Adrenal gland (tissue), 12 donors: ENCODE results near the gene C21orf58. TPM values are rescaled to one million over a fixed set of nuclear protein-coding genes. Genes with fewer than 3 reads are reported as not detected.

ENCODE experiments used
- DNase-seq, 7 donors: peaks; one replicate each; pipeline ENCODE4 v3.0.0-alpha.2; 2019 to 2020
- H3K27ac ChIP-seq, 5 donors: fragments of 200-600 bp; sonication (generic) in 4 of 5; 1 replicate in 3 of 5; 2 replicates in 2 of 5; pipeline versions ENCODE4 v1.5.1 to v1.8.0; 2016 to 2020; ENCODE audit warnings: mild to moderate bottlenecking in 1 of 5
- H3K27me3 ChIP-seq: fragments of 200-600 bp; 2 replicates; pipeline ENCODE4 v1.8.0; 2021
- H3K36me3 ChIP-seq, 2 donors: fragments of 200-600 bp; replicated peaks in 1 of 2; 1 replicate in 1 of 2; 2 replicates in 1 of 2; pipeline versions ENCODE4 v1.5.1 to v1.8.0; 2018 to 2022
- H3K4me1 ChIP-seq, 2 donors: fragments of 200-600 bp; replicated peaks in 1 of 2; 1 replicate in 1 of 2; 2 replicates in 1 of 2; pipeline versions ENCODE4 v1.5.1 to v1.8.0; 2018 to 2021
- H3K4me3 ChIP-seq, 4 donors: fragments of 200-600 bp; sonication (generic) in 3 of 4; one replicate each; pipeline ENCODE4 v1.5.1; 2016 to 2018
- H3K9me3 ChIP-seq, 3 donors: fragments of 200-600 bp; sonication (generic) in 1 of 3; replicated peaks in 1 of 3; 1 replicate in 2 of 3; 2 replicates in 1 of 3; pipeline versions ENCODE4 v1.5.1 to v1.8.0; 2016 to 2021
- CTCF ChIP-seq, 6 experiments: fragments of 450-650 bp in 4 of 6; fragments of 200-600 bp in 2 of 6; sonication (generic) in 1 of 6; IDR thresholded peaks; 1 replicate in 5 of 6; 2 replicates in 1 of 6; pipeline versions ENCODE4 v1.5.1 to v1.8.0; 2016 to 2021; ENCODE audit warnings: antibody characterized with exemption in 6 of 6, mild to moderate bottlenecking in 2 of 6, moderate library complexity in 1 of 6
- POLR2A ChIP-seq, 2 donors: fragments of 450-650 bp; IDR thresholded peaks; one replicate each; pipeline ENCODE4 v1.6.1; 2017; ENCODE audit warnings: antibody characterized with exemption in 2 of 2, mild to moderate bottlenecking in 2 of 2, moderate library complexity in 1 of 2
- WGBS, 4 donors: extraction: QIAGEN DNeasy Blood & Tissue Kit in 2 of 4; methylation state at CpG; one replicate each; pipeline versions ENCODE4 v1.1.5 to v1.1.7; 2013 to 2017; 5-methylcytosine and 5-hydroxymethylcytosine counted together
- intact Hi-C, 2 donors: fragments of 100-400 bp; cut with DNase I; formaldehyde crosslinking; loops; one replicate each; pipeline versions ENCODE4 v1.14.1 to v1.15.0; 2022 to 2023
- polyA plus RNA-seq, 3 donors: library from polyadenylated mRNA; stranded (reverse); fragments of 200-250 nt in 2 of 3; fragments of 350-450 nt in 1 of 3; fragmentation: Illumina TruSeq in 1 of 3; extraction: RNeasy Lipid Tissue Mini Kit (QIAGEN cat#74804) in 1 of 3; gene quantifications; one replicate each; pipeline ENCODE4 v1.2.3, GENCODE V29; 2013 to 2014
- total RNA-seq, 9 donors: library from RNA; depleted of rRNA in 4 of 9; stranded (reverse); fragments of >200 nt in 4 of 9; fragments of 120-200 nt in 1 of 9; fragmentation: NEBNext Ultra II Directional in 1 of 9; extraction: Animal tissue kit (Norgen Biotek cat#: 25700) in 1 of 9; gene quantifications; one replicate each; pipeline versions ENCODE4 v1.1.0 to v1.2.4, GENCODE V29; 2013 to 2023
- donor health status: healthy with polysubstance abuse.
- donor health status: Bipolar disorder and iron deficiency.
- donor health status: DM: yes; HTN: yes; CAD: no.
- donor health status: DM: no; HTN: no; CAD: no.
- donor health status: DM: no; HTN: no; CAD: no.
- donor health status: DM: yes; HTN: yes; CAD: no.

Gene C21orf58
- total and polyA plus RNA-seq, 12 donors: 0.46 to 15.0 (median 2.3) TPM

GRCh38 chr21:46356005-46356338, 32.3 kb upstream of the C21orf58 start:
- H3K36me3 ChIP-seq: peaks cover 0 to 73% of the 10 kb centered on the region in 2 donors
- TF ChIP-seq POLR2A (IDR thresholded peaks at IDR 0.05): no peak
- no peak for TF ChIP-seq CTCF (IDR thresholded peaks at IDR 0.05)
- 95 to 100% (median 97%) methylated on average over 3 to 13 of the region's 13 CpGs for WGBS, 4 donors
- no peaks in the 10 kb centered on the region for H3K9me3 ChIP-seq
- no peak overlapping the region for H3K27ac ChIP-seq
- intact Hi-C loops: no loop called here
- no peak overlapping the region for H3K4me3 ChIP-seq
- no peak for DNase-seq
- no peaks in the 10 kb centered on the region for H3K4me1 ChIP-seq
- no peaks in the 10 kb centered on the region for H3K27me3 ChIP-seq

GRCh38 chr21:46355161-46356004, 31.7 kb upstream of the C21orf58 start:
- WGBS, 4 donors: 93 to 98% (median 96%) methylated on average over 16 to 33 of the region's 33 CpGs
- Histone ChIP-seq H3K4me3 (no peak overlapping the region), H3K27ac (no peak overlapping the region), H3K4me1 (no peaks in the 10 kb centered on the region), H3K9me3 (no peaks in the 10 kb centered on the region), H3K36me3 (peaks cover 0 to 78% of the 10 kb centered on the region in 2 donors), H3K27me3 (no peaks in the 10 kb centered on the region)
- intact Hi-C loops: no loop called here
- no peak for TF ChIP-seq CTCF (IDR thresholded peaks at IDR 0.05)
- TF ChIP-seq POLR2A (IDR thresholded peaks at IDR 0.05): no peak
- DNase-seq: no peak

GRCh38 chr21:46354518-46354917, 30.8 kb upstream of the C21orf58 start:
- H3K4me1 ChIP-seq: no peaks in the 10 kb centered on the region
- H3K9me3 ChIP-seq: no peaks in the 10 kb centered on the region
- 96 to 97% (median 97%) methylated on average over 9 to 13 of the region's 13 CpGs for WGBS, 4 donors
- H3K36me3 ChIP-seq: peaks cover 0 to 87% of the 10 kb centered on the region in 2 donors
- H3K4me3 ChIP-seq: no peak overlapping the region
- TF ChIP-seq CTCF (IDR thresholded peaks at IDR 0.05) (no peak), POLR2A (IDR thresholded peaks at IDR 0.05) (no peak)
- DNase-seq: no peak
- H3K27me3 ChIP-seq: no peaks in the 10 kb centered on the region
- no peak overlapping the region for H3K27ac ChIP-seq
- intact Hi-C loops: no loop called here

- TF ChIP-seq CTCF (IDR thresholded peaks at IDR 0.05) (no peak), POLR2A (IDR thresholded peaks at IDR 0.05) (no peak)
- WGBS, 4 donors: 92 to 96% (median 94%) methylated on average over 14 to 16 of the region's 16 CpGs
- intact Hi-C loops: no loop called here
- Histone ChIP-seq H3K9me3 (no peaks in the 10 kb centered on the region), H3K36me3 (peaks cover 0 to 91% of the 10 kb centered on the region in 2 donors), H3K27ac (no peak overlapping the region), H3K4me1 (no peaks in the 10 kb centered on the region), H3K27me3 (no peaks in the 10 kb centered on the region), H3K4me3 (no peak overlapping the region)
- no peak for DNase-seq
Observed at GRCh38 chr21:46354046-46354445, 30.4 kb upstream of the C21orf58 start.
